ENCODE data around the gene NELFCD. TPM values are rescaled to one million over a fixed set of nuclear protein-coding genes. Genes with fewer than 3 reads are reported as not detected.

Gene NELFCD
- total and polyA plus RNA-seq, 9 of the 15 experiments (the other 6 are each of a cell fraction or from before 2014, with no cell fraction given): 11.7 to 163 (median 96.5) TPM

- TF ChIP-seq AFF1 (IDR thresholded peaks at IDR 0.05; ENCODE audit: low read depth in 1 of 2, partially characterized antibody in 2 of 2) (no peak), TBP (optimal IDR thresholded peaks at IDR 0.05; ENCODE audit: low read depth, low read length) (peak; percentile 25), NFIC (IDR thresholded peaks at IDR 0.05) (peak; percentile 86), ZNF592 (IDR thresholded peaks at IDR 0.05) (peak; percentile 59; the same call in 1 of the 2 replicates), ZNF76 (CRISPR knock-in tag; IDR thresholded peaks at IDR 0.05; ENCODE audit: borderline replicate concordance) (no peak), TCF3 (CRISPR knock-in tag; IDR thresholded peaks at IDR 0.05) (no peak; the same call in 1 of the 2 replicates), HDAC1 (IDR thresholded peaks at IDR 0.05) (no peak), PRMT5 (CRISPR knock-in tag; IDR thresholded peaks at IDR 0.05) (no peak), ZKSCAN3 (CRISPR knock-in tag; IDR thresholded peaks at IDR 0.05) (no peak), RUNX1 (IDR thresholded peaks at IDR 0.05; ENCODE audit: low read depth) (no peak), ZNF764 (CRISPR knock-in tag; IDR thresholded peaks at IDR 0.05; ENCODE audit: low read depth) (no peak), ZNF57 (CRISPR knock-in tag; IDR thresholded peaks at IDR 0.05) (no peak), TEAD1 (CRISPR knock-in tag; IDR thresholded peaks at IDR 0.05) (peak in 1 of 2 experiments; percentile 46; a peak in 1 of 4 replicates), CBX3 (IDR thresholded peaks at IDR 0.05; ENCODE audit: borderline replicate concordance in 1 of 2, low read length in 2 of 2) (no peak), SRF (CRISPR knock-in tag; IDR thresholded peaks at IDR 0.05) (no peak), SRSF9 (IDR thresholded peaks at IDR 0.05; ENCODE audit: borderline replicate concordance, low read depth, low read length) (no peak), ARID3A (IDR thresholded peaks at IDR 0.05; ENCODE audit: borderline replicate concordance, low read depth, low read length) (no peak)
These were observed 26.8 kb downstream of the NELFCD start (continued) for GRCh38 chr20:59007665-59008511.
